GM12864 (cell line): ENCODE results near the gene CACNA1D.

Experiments used
- DNase-seq: peaks from one replicate; pipeline ENCODE4 v3.0.0-alpha.2; 2011; ENCODE audit warnings: low read depth
- H3K4me3 ChIP-seq: 2 replicates; pipeline ENCODE4 v1.5.1; 2011; ENCODE audit warnings: mild to moderate bottlenecking, low read depth, low read length, control low read depth
- CTCF ChIP-seq: IDR thresholded peaks from 2 replicates; pipeline ENCODE4 v1.5.1; 2011; ENCODE audit warnings: low read depth, mild to moderate bottlenecking, moderate library complexity, low read length, control low read depth, inconsistent platforms; ENCODE audit errors: missing control alignments

The CACNA1D gene

GRCh38 chr3:53774414-53774813 lies 280.0 kb downstream of the CACNA1D start:
- no peak for TF ChIP-seq CTCF
- H3K4me3 ChIP-seq = no peak overlapping the region
- no peak for DNase-seq

GRCh38 chr3:53775018-53775417 lies 280.6 kb downstream of the CACNA1D start:
- no peak for TF ChIP-seq CTCF
- DNase-seq = no peak
- H3K4me3 ChIP-seq = no peak overlapping the region

GRCh38 chr3:53775834-53776251 lies 281.4 kb downstream of the CACNA1D start:
- DNase-seq = no peak
- no peak overlapping the region for H3K4me3 ChIP-seq
- no peak for TF ChIP-seq CTCF

- H3K4me3 ChIP-seq = no peak overlapping the region
- no peak for TF ChIP-seq CTCF
- no peak for DNase-seq
Observed at GRCh38 chr3:53776494-53777101, 282.2 kb downstream of the CACNA1D start.

- no peak for TF ChIP-seq CTCF
- H3K4me3 ChIP-seq = no peak overlapping the region
- no peak for DNase-seq
Observed at GRCh38 chr3:53777468-53777867, 283.1 kb downstream of the CACNA1D start.

GRCh38 chr3:53778153-53778552 lies 283.7 kb downstream of the CACNA1D start:
- TF ChIP-seq CTCF = no peak
- no peak for DNase-seq

GRCh38 chr3:53780171-53780570 lies 285.8 kb downstream of the CACNA1D start:
- TF ChIP-seq CTCF = no peak

More at GRCh38 chr3:53778153-53778552, 283.7 kb downstream of the CACNA1D start:
- H3K4me3 ChIP-seq = no peak overlapping the region

More at GRCh38 chr3:53780171-53780570, 285.8 kb downstream of the CACNA1D start:
- H3K4me3 ChIP-seq = no peak overlapping the region
- no peak for DNase-seq
